Measurements from ENCODE around the gene SORBS1.

The SORBS1 gene

GRCh38 chr10:95278061-95278988 is 282.8 kb downstream of the SORBS1 start:
- H3F3A ChIP-seq (ENCODE audit: insufficient read depth, low read length): no peaks in the 10 kb centered on the region
- H3K9me2 ChIP-seq (replicated peaks; ENCODE audit: insufficient read depth, low read length): no peaks in the 10 kb centered on the region
- H3K4me2 ChIP-seq (ENCODE audit: low read depth, low read length): no peak overlapping the region
- H3K9me3 ChIP-seq (replicated peaks; ENCODE audit: insufficient read depth, low read length): no peaks in the 10 kb centered on the region
- no peaks in the 10 kb centered on the region for H3K36me3 ChIP-seq (replicated peaks; ENCODE audit: insufficient read depth, low read length)
- peaks cover 4% of the 10 kb centered on the region; the same call in 1 of the 2 replicates for H4K20me1 ChIP-seq (ENCODE audit: insufficient read depth, low read length)
- no peak overlapping the region for H3K9ac ChIP-seq (ENCODE audit: low read length)
- H3K4me1 ChIP-seq (ENCODE audit: low read length): no peaks in the 10 kb centered on the region
- H3K27ac ChIP-seq (ENCODE audit: low read length): no peak overlapping the region
- H3K4me3 ChIP-seq (ENCODE audit: low read length): no peak overlapping the region
- H2AFZ ChIP-seq (ENCODE audit: low read length): no peak overlapping the region
- peaks cover 99% of the 10 kb centered on the region for H3K79me2 ChIP-seq (ENCODE audit: low read length)
- no peak for TF ChIP-seq CTCF (IDR thresholded peaks at IDR 0.05; ENCODE audit: low read length)
- TF ChIP-seq EZH2phosphoT487 (IDR thresholded peaks at IDR 0.05; ENCODE audit: low read length): no peak
- TF ChIP-seq EZH2 (optimal IDR thresholded peaks at IDR 0.05; ENCODE audit: low read depth, low read length): no peak
- H3K27me3 ChIP-seq (replicated peaks; ENCODE audit: insufficient read depth, low read length): no peaks in the 10 kb centered on the region
- DNase-seq: no peak

DNA sequence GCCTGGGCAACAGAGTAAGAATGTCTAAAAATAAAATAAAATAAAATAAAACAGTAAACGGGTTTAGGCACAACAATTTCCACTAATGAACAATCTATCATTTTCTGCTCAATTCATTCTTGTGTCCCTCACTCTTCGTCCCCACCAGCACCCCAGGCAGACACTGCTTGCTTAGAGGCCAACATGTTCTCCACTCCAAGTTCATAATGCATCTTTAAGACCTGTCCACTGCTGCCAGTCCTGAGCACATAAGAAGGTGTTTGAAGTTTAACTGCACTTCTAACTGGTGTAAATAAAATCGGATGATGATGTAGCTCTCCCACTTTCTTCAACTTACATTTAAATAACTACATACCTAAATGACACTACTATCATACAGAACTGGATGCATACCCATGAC is 283.6 kb downstream of the SORBS1 start:
- Histone ChIP-seq H4K20me1 (ENCODE audit: insufficient read depth, low read length) (peaks cover 4% of the 10 kb centered on the region; the same call in 1 of the 2 replicates), H2AFZ (ENCODE audit: low read length) (no peak overlapping the region), H3K4me3 (ENCODE audit: low read length) (no peak overlapping the region), H3K9me2 (replicated peaks; ENCODE audit: insufficient read depth, low read length) (no peaks in the 10 kb centered on the region), H3K4me2 (ENCODE audit: low read depth, low read length) (no peak overlapping the region), H3K36me3 (replicated peaks; ENCODE audit: insufficient read depth, low read length) (no peaks in the 10 kb centered on the region), H3F3A (ENCODE audit: insufficient read depth, low read length) (no peaks in the 10 kb centered on the region), H3K9ac (ENCODE audit: low read length) (no peak overlapping the region), H3K9me3 (replicated peaks; ENCODE audit: insufficient read depth, low read length) (no peaks in the 10 kb centered on the region), H3K79me2 (ENCODE audit: low read length) (peaks cover 100% of the 10 kb centered on the region), H3K27ac (ENCODE audit: low read length) (no peak overlapping the region), H3K4me1 (ENCODE audit: low read length) (no peaks in the 10 kb centered on the region), H3K27me3 (replicated peaks; ENCODE audit: insufficient read depth, low read length) (no peaks in the 10 kb centered on the region)
- no peak for TF ChIP-seq CTCF (IDR thresholded peaks at IDR 0.05; ENCODE audit: low read length)
- TF ChIP-seq EZH2 (optimal IDR thresholded peaks at IDR 0.05; ENCODE audit: low read depth, low read length): no peak
- TF ChIP-seq EZH2phosphoT487 (IDR thresholded peaks at IDR 0.05; ENCODE audit: low read length): no peak
- DNase-seq: no peak

GRCh38 chr10:95277201-95277570 is 284.0 kb downstream of the SORBS1 start:
- TF ChIP-seq EZH2 (optimal IDR thresholded peaks at IDR 0.05; ENCODE audit: low read depth, low read length) (no peak), EZH2phosphoT487 (IDR thresholded peaks at IDR 0.05; ENCODE audit: low read length) (no peak), CTCF (IDR thresholded peaks at IDR 0.05; ENCODE audit: low read length) (no peak)
- Histone ChIP-seq H3K4me2 (ENCODE audit: low read depth, low read length) (no peak overlapping the region), H3F3A (ENCODE audit: insufficient read depth, low read length) (no peaks in the 10 kb centered on the region), H3K27ac (ENCODE audit: low read length) (no peak overlapping the region), H3K9ac (ENCODE audit: low read length) (no peak overlapping the region), H3K4me3 (ENCODE audit: low read length) (no peak overlapping the region), H3K79me2 (ENCODE audit: low read length) (peaks cover 97% of the 10 kb centered on the region), H3K27me3 (replicated peaks; ENCODE audit: insufficient read depth, low read length) (no peaks in the 10 kb centered on the region), H4K20me1 (ENCODE audit: insufficient read depth, low read length) (peaks cover 4% of the 10 kb centered on the region; the same call in 1 of the 2 replicates), H3K9me2 (replicated peaks; ENCODE audit: insufficient read depth, low read length) (no peaks in the 10 kb centered on the region), H3K9me3 (replicated peaks; ENCODE audit: insufficient read depth, low read length) (no peaks in the 10 kb centered on the region), H2AFZ (ENCODE audit: low read length) (no peak overlapping the region), H3K4me1 (ENCODE audit: low read length) (no peaks in the 10 kb centered on the region), H3K36me3 (replicated peaks; ENCODE audit: insufficient read depth, low read length) (no peaks in the 10 kb centered on the region)
- no peak for DNase-seq
